AML-193 (cell line): ENCODE results near the gene KCNA2.

Source experiments
- DNase-seq, 2 experiments: peaks; one replicate each; lab custom pipeline; 2025; lab: John Stamatoyannopoulos, UW

KCNA2 gene

GRCh38 chr1:110566836-110567235 is 39.3 kb downstream of the KCNA2 start:
- DNase-seq = no peak

GRCh38 chr1:110565565-110565964 is 40.6 kb downstream of the KCNA2 start:
- DNase-seq = no peak

- no peak for DNase-seq
These were observed 43.1 kb downstream of the KCNA2 start for GRCh38 chr1:110563089-110563488.

- DNase-seq = no peak
These were observed 44.6 kb downstream of the KCNA2 start for GRCh38 chr1:110561596-110561995.

- DNase-seq = no peak
These were observed 47.0 kb downstream of the KCNA2 start for GRCh38 chr1:110559157-110559556.

- DNase-seq = no peak
These were observed 48.7 kb downstream of the KCNA2 start for GRCh38 chr1:110557481-110557880.

GRCh38 chr1:110556471-110556807 is 49.7 kb downstream of the KCNA2 start:
- no peak for DNase-seq

- DNase-seq = no peak
These were observed 50.2 kb downstream of the KCNA2 start for GRCh38 chr1:110555807-110556470.

GRCh38 chr1:110554871-110555801 is 51.0 kb downstream of the KCNA2 start:
- no peak for DNase-seq

GRCh38 chr1:110551278-110551809 is 54.8 kb downstream of the KCNA2 start:
- DNase-seq = no peak

- no peak for DNase-seq
These were observed 56.3 kb downstream of the KCNA2 start for GRCh38 chr1:110549831-110550230.

- no peak for DNase-seq
These were observed 57.8 kb downstream of the KCNA2 start for GRCh38 chr1:110548381-110548780.

- DNase-seq = no peak
These were observed 59.1 kb downstream of the KCNA2 start for GRCh38 chr1:110547017-110547416.

- DNase-seq = no peak
These were observed 60.7 kb downstream of the KCNA2 start for GRCh38 chr1:110545492-110545891.

- DNase-seq = no peak
These were observed 61.4 kb downstream of the KCNA2 start for GRCh38 chr1:110544753-110545152.
